ENCODE measurements around the gene MRPL39. TPM values are rescaled to one million over a fixed set of nuclear protein-coding genes. Genes with fewer than 3 reads are reported as not detected.

MRPL39 gene
- polyA plus RNA-seq, 1 of the 3 experiments (the other 2 are of a cell fraction), result 26.9 TPM

DNA sequence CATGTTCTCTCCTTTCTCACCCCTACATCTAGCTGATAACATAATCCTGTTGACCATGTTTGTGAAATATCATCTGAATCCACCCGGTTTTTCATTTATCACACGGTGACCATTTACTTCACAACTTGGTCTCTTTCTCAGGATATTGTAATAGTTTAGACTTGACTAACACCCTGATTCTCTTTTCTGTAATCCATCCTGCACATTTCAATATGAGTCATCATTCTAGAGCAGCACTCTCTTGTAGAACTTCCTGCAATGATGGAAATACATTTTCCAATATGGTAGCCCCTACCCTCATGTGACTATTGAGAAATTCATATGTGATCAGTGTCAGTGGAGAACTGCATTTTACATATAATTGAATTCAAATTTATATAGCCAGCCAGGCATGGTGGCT is 29.4 kb upstream of the MRPL39 start:
- no peak for DNase-seq
- POLR2A ChIA-PET, result no interaction called here

DNA sequence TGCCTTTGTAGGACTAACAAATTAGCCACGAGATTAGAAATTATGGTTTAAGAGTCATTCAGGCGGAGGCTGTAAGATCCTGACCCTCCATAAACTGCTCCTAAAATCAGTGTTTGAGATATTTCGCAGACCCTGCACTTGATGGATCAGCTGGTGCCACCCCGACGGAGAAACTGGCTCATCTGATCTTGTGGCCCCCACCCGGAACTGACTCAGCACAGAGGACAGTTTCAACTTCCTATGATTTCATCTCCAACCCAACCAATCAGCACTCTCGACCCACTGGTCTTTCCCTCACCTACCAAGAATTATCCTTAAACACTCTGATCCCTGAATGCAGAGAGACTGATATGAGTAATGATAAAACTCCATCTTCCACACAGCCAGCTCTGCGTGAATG is 28.0 kb upstream of the MRPL39 start:
- Histone ChIP-seq H3K9me3 (no peaks in the 10 kb centered on the region), H3K9ac (no peak overlapping the region), H3K27me3 (ENCODE audit: insufficient read depth) (no peaks in the 10 kb centered on the region), H3K36me3 (replicated peaks in 1 of 2; ENCODE audit: control insufficient read depth in 1 of 2, insufficient read depth in 2 of 2, low read length in 1 of 2) (no peaks in the 10 kb centered on the region), H2AFZ (ENCODE audit: low read depth) (no peak overlapping the region), H3K4me2 (no peak overlapping the region), H3F3A (replicated peaks; ENCODE audit: insufficient read depth) (peaks cover 6% of the 10 kb centered on the region), H3K27ac (ENCODE audit: low read depth in 2 of 2, low read length in 1 of 2) (no peak overlapping the region), H3K9me2 (no peaks in the 10 kb centered on the region), H3K79me2 (ENCODE audit: insufficient read depth) (no peaks in the 10 kb centered on the region), H3K4me1 (ENCODE audit: control insufficient read depth in 1 of 2, insufficient read depth in 2 of 2, low read depth in 1 of 2, low read length in 1 of 2) (peaks cover 0 to 4% of the 10 kb centered on the region in 2 experiments; a peak in 2 of 4 replicates), H4K20me1 (ENCODE audit: insufficient read depth) (no peaks in the 10 kb centered on the region), H3K4me3 (ENCODE audit: low read depth in 2 of 2, low read length in 1 of 2) (no peak overlapping the region)
- TF ChIP-seq GATA2 (CRISPR knock-in tag; IDR thresholded peaks at IDR 0.05) (no peak), FOSL2 (IDR thresholded peaks at IDR 0.05; ENCODE audit: borderline replicate concordance, low read depth) (no peak), POLR2AphosphoS5 (IDR thresholded peaks at IDR 0.05; ENCODE audit: low read depth, low read length) (no peak), JUND (IDR thresholded peaks at IDR 0.05) (no peak), MEF2A (IDR thresholded peaks at IDR 0.05; ENCODE audit: borderline replicate concordance, low read depth) (no peak), RXRA (IDR thresholded peaks at IDR 0.05; ENCODE audit: borderline replicate concordance, low read depth) (no peak), TAF1 (IDR thresholded peaks at IDR 0.05; ENCODE audit: borderline replicate concordance, low read depth, low read length) (no peak)
- TF ChIP-seq, protein P1, sequence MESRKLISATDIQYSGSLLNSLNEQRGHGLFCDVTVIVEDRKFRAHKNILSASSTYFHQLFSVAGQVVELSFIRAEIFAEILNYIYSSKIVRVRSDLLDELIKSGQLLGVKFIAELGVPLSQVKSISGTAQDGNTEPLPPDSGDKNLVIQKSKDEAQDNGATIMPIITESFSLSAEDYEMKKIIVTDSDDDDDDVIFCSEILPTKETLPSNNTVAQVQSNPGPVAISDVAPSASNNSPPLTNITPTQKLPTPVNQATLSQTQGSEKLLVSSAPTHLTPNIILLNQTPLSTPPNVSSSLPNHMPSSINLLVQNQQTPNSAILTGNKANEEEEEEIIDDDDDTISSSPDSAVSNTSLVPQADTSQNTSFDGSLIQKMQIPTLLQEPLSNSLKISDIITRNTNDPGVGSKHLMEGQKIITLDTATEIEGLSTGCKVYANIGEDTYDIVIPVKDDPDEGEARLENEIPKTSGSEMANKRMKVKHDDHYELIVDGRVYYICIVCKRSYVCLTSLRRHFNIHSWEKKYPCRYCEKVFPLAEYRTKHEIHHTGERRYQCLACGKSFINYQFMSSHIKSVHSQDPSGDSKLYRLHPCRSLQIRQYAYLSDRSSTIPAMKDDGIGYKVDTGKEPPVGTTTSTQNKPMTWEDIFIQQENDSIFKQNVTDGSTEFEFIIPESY (IDR thresholded peaks at IDR 0.05; ENCODE audit: borderline replicate concordance, low read depth), result no peak
- TF ChIP-seq, protein P2, sequence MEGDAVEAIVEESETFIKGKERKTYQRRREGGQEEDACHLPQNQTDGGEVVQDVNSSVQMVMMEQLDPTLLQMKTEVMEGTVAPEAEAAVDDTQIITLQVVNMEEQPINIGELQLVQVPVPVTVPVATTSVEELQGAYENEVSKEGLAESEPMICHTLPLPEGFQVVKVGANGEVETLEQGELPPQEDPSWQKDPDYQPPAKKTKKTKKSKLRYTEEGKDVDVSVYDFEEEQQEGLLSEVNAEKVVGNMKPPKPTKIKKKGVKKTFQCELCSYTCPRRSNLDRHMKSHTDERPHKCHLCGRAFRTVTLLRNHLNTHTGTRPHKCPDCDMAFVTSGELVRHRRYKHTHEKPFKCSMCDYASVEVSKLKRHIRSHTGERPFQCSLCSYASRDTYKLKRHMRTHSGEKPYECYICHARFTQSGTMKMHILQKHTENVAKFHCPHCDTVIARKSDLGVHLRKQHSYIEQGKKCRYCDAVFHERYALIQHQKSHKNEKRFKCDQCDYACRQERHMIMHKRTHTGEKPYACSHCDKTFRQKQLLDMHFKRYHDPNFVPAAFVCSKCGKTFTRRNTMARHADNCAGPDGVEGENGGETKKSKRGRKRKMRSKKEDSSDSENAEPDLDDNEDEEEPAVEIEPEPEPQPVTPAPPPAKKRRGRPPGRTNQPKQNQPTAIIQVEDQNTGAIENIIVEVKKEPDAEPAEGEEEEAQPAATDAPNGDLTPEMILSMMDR (IDR thresholded peaks at IDR 0.05), result no peak
- TF ChIP-seq, protein P3, sequence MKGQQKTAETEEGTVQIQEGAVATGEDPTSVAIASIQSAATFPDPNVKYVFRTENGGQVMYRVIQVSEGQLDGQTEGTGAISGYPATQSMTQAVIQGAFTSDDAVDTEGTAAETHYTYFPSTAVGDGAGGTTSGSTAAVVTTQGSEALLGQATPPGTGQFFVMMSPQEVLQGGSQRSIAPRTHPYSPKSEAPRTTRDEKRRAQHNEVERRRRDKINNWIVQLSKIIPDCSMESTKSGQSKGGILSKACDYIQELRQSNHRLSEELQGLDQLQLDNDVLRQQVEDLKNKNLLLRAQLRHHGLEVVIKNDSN (IDR thresholded peaks at IDR 0.05; ENCODE audit: borderline replicate concordance, low read depth), result no peak
- no peak for DNase-seq
- 82% methylated on average over 6 of the region's 8 CpGs for WGBS (ENCODE audit: low lambda C conversion rate)
- ChIA-PET POLR2A (no interaction called here), CTCF (interaction anchor here (1.3 kb wide), 1 partner anchor 27 kb away, joined by 8 read pairs; no protein-coding TSS in a partner anchor)

More for the DNA sequence above, 29.4 kb upstream of the MRPL39 start:
- no peak overlapping the region for H3K27ac ChIP-seq (ENCODE audit: low read depth in 2 of 2, low read length in 1 of 2)
- H3K9ac ChIP-seq, result no peak overlapping the region
- H3F3A ChIP-seq (replicated peaks; ENCODE audit: insufficient read depth), result peaks cover 6% of the 10 kb centered on the region
- CTCF ChIA-PET, result interaction anchor here (1.3 to 4.0 kb wide), 3 partner anchors 28 to 226 kb away, joined by 3 to 40 read pairs (median 8); no protein-coding TSS in a partner anchor
- H2AFZ ChIP-seq (ENCODE audit: low read depth), result no peak overlapping the region
- no peaks in the 10 kb centered on the region for H3K36me3 ChIP-seq (replicated peaks in 1 of 2; ENCODE audit: control insufficient read depth in 1 of 2, insufficient read depth in 2 of 2, low read length in 1 of 2)
- H3K9me3 ChIP-seq, result no peaks in the 10 kb centered on the region
- 82% methylated on average over 2 of the region's 2 CpGs for WGBS (ENCODE audit: low lambda C conversion rate)
- H3K4me3 ChIP-seq (ENCODE audit: low read depth in 2 of 2, low read length in 1 of 2), result no peak overlapping the region
- H3K27me3 ChIP-seq (ENCODE audit: insufficient read depth), result no peaks in the 10 kb centered on the region
- H3K9me2 ChIP-seq, result no peaks in the 10 kb centered on the region
- H3K4me1 ChIP-seq (ENCODE audit: control insufficient read depth in 1 of 2, insufficient read depth in 2 of 2, low read depth in 1 of 2, low read length in 1 of 2), result peaks cover 6 to 7% of the 10 kb centered on the region in 2 experiments; a peak in 2 of 4 replicates
- TF ChIP-seq TAF1 (IDR thresholded peaks at IDR 0.05; ENCODE audit: borderline replicate concordance, low read depth, low read length) (no peak), FOXM1 (IDR thresholded peaks at IDR 0.05; ENCODE audit: low read depth) (no peak), SMC3 (IDR thresholded peaks at IDR 0.05; ENCODE audit: low read depth, low read length) (no peak), EP300 (IDR thresholded peaks at IDR 0.05; ENCODE audit: borderline replicate concordance in 1 of 2, low read depth in 1 of 2, low read length in 1 of 2) (no peak), FOSL2 (IDR thresholded peaks at IDR 0.05; ENCODE audit: borderline replicate concordance, low read depth) (no peak), GATA2 (CRISPR knock-in tag; IDR thresholded peaks at IDR 0.05) (no peak), YY1 (IDR thresholded peaks at IDR 0.05; ENCODE audit: low read depth) (no peak)
- TF ChIP-seq, protein P4, sequence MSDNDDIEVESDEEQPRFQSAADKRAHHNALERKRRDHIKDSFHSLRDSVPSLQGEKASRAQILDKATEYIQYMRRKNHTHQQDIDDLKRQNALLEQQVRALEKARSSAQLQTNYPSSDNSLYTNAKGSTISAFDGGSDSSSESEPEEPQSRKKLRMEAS (IDR thresholded peaks at IDR 0.05; ENCODE audit: low read depth), result no peak
- TF ChIP-seq, protein P5, sequence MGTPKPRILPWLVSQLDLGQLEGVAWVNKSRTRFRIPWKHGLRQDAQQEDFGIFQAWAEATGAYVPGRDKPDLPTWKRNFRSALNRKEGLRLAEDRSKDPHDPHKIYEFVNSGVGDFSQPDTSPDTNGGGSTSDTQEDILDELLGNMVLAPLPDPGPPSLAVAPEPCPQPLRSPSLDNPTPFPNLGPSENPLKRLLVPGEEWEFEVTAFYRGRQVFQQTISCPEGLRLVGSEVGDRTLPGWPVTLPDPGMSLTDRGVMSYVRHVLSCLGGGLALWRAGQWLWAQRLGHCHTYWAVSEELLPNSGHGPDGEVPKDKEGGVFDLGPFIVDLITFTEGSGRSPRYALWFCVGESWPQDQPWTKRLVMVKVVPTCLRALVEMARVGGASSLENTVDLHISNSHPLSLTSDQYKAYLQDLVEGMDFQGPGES (IDR thresholded peaks at IDR 0.05; ENCODE audit: low read depth, low read length), result no peak
- H3K79me2 ChIP-seq (ENCODE audit: insufficient read depth), result no peaks in the 10 kb centered on the region
- H4K20me1 ChIP-seq (ENCODE audit: insufficient read depth), result no peaks in the 10 kb centered on the region
- no peak overlapping the region for H3K4me2 ChIP-seq
